Activated T-cell treated with anti-CD3 and anti-CD28 coated beads, Interleukin-2, amount 50 U/mL, for 1 hour (primary cell): Measurements from ENCODE around the gene PIP4K2B.
"Not testable (repeated sequence)": the region's sequence is repeated elsewhere in the genome, so short reads cannot be mapped to it uniquely, and the experiment has no call there.

Experiments used
- DNase-seq: peaks from one replicate; pipeline ENCODE4 v3.0.0-alpha.2; 2020

PIP4K2B gene

DNA sequence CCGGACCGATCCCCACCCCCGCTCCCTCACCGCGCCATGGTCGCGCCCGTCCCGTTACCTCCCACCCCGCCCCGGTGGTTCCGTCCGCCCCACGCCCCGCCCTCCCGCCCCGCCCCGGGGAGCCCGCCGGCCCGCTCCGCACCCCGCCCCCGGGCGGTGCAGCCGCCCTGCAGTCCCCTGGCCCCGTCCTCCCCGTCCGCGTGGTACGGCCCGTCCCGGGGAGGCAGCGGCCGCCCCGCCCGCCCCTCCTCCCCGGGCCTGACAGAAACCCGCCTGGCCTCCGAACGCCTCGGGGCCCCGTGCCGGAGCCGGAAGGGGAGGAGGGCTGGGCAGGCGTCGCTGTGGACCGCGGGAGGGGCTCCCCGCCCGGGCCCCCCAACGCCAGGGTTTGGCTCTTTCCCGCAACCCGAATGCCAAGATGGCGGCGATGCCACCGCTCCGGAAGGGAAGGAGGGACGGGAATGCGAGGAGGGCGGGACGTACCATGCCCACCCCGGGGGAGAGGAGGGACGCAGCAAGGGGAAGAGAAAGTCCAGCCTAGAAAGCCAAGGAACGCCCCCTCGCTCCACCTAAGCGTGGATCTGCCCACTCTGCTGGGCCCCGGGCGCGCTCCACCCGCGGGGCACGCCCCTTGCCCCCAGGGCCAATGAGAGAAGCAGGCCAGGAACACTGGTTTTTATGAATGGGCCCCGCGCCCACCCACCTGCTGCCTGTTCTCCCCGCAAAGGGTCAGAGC is at the start of gene PIP4K2B:
Gene PIP4K2B, minus strand, starts transcription at position 56 of the 736 bp plus-strand sequence. CDS start 132 bp downstream, outside the sequence.
- peak; percentile 88 for DNase-seq

DNA sequence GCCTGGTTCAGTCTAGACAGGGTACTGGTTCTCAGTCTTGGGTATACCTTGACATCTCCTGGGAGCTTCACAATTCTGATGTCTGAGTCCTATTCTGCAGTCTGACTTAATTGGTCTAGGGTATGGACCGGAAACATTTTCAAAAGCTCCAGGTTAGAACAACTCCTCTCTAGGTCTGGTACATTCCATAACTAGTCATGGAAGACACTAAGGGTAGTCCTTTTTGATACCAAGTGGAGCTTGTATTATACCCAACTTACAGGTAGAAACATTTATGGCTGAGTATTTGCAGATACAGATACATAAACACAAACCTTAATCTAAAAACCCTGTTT is 49.2 kb upstream of the PIP4K2B start:
- DNase-seq: no peak

DNA sequence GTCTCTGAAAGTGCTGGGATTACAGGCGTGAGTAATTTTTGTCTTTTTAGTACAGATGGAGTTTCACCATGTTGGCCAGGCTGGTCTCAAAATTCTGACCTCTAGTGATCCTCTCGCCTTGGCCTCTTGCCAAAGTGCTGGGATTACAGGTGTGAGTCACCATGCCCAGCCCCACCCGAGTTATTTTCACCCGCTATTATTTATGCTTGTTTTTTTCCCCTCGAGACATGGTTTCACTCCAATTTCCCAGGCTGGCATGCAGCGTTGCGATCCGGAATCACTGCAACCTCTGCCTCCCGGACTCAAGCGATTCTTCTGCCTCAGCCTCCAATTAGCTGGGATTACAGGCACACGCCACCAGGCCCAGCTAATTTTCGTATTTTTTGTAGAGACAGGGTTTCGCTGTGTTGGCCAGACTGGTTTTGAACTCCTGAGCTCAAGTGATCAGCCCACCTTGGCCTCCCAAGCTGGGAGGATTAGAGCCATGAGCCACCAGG is 45.0 kb upstream of the PIP4K2B start:
- DNase-seq: no peak

DNA sequence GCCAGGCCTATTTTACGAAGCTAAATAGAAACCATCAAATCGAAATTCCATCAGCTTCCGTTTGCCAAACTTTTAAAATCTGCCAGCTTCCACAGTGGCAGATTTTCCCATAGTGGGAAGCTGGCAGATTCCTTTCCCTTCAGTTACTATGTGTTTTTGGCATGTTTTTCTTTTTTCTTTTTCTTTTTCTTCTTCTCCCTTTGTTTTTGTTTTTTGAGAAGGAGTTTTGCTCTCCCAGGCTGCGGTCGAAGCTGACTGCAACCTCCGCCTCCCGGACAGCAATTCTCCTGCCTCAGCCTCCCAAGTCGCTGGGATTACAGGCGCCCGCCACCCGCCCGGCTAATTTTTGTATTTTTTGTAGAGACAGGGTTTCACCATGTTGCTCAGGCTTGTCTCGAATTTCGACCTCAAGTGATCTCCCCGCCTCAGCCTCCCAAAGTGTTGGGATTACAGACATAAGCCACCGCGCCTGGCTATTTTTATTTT is 26.4 kb upstream of the PIP4K2B start:
- no peak for DNase-seq

DNA sequence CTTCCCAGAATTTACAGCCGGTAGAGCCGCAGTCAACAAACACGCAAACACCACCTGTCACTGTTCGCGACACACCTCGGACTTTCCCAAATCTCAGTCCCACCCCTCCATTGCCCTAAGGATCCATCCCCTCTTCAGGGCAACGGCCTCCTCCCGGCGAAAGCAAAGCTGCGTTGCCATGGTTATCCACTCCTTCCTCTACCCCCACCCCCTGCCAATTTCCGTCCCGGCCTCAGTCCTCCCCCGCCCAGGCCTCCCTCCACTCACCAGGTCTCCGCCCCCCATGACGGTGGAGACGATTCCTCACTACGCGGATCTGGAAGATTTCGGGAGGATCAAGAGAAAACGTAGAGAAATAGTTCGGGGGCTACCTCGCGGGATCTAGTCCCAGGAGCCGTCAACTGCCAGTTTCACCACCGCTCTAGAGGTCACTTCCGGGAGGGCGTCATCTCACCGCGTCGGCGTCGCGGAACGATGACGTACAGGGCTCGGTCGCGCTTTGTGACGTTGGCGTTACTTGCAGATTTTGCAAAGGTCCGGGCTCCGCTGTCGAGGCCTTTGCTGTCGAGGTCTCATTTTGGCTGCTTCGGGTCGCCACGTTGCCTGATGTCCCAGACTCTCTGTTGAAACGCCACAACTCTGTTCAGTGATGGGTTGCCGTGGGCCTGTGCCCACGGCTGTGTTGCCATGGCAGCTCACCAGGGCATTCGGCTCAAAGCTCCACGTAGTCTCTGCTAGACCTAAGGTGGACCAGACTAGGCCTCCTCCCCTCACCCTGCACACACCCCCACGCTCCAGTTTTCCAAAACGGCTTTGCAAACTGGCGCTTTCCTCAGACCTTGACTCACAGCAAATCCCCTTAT is 25.8 kb upstream of the PIP4K2B start, which contains the start of gene CWC25:
Gene CWC25, minus strand, starts transcription at position 423 of the 863 bp plus-strand sequence. Its CDS starts 138 bp downstream, at position 285.
- peak; percentile 99 for DNase-seq

DNA sequence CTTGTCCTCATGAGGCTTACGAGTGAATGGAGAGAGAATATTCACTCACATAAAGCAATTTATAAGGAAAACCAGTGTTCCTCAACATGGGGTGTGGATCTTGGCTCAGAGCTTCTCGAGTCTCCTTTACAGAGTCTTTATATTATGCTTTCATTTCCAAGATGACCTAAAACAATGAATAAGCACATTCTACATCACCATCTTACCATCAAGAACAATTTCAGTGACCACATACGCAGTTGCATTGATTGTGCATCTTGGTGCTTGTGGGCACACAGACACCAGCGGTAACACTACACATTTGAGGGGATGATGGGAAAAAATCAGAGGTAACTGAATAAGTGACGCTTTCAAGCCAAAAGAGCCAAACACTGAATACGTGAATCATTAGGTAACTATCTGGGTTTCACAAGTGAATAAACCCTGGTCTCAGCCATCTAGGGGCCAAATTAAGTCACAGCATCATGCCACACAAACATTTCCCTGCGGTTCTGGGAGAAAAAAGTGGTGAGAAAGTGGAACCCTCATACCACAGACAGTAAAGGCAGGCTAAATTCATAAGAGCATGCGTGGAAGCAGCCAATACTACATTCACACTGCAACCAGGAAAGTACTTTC is 16.3 kb upstream of the PIP4K2B start:
- DNase-seq: no peak

DNA sequence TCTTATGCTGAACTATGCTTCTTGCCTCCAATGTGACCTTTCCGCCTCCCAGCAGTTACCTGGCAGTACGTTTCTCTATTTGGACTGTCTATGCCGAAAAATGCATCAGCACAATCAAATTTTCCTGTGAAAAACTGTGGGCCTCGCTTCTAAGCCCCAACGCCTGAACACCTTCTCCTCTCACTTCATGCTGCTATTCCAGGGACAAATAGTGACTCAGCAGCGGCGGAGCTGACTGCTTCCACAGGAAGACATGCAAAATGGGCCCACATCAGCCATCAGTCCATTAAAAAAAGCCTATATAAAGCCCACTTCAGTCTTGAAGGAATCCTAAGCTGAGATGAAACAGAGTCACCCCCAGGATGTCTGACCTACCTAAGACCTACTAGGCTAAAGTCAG is 10.5 kb upstream of the PIP4K2B start:
- DNase-seq: no peak

DNA sequence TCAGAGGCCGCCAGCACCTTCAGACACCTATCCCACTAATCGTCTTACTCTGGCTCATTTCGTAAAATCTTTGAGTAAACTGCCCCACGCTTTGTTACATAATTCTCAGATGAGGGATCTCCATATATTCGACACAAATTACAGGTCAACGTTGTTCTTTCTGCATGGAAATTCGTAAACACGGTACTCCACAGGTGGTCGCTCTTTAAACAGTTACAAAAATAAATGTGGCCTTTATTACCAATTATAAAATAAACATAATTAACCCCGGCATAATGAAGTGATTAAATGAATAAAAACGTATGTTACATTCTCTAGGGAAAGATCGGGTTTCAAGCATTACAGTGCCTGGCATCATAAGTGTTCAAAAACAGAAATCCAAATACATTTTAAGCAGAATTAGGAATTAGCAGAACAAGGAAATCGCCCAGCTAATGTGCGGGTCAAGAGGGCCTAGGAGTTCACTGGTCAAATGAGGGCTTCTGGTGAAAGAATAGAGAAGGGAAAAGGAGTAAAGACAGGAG is 943 bp upstream of the PIP4K2B start:
- DNase-seq: no peak

DNA sequence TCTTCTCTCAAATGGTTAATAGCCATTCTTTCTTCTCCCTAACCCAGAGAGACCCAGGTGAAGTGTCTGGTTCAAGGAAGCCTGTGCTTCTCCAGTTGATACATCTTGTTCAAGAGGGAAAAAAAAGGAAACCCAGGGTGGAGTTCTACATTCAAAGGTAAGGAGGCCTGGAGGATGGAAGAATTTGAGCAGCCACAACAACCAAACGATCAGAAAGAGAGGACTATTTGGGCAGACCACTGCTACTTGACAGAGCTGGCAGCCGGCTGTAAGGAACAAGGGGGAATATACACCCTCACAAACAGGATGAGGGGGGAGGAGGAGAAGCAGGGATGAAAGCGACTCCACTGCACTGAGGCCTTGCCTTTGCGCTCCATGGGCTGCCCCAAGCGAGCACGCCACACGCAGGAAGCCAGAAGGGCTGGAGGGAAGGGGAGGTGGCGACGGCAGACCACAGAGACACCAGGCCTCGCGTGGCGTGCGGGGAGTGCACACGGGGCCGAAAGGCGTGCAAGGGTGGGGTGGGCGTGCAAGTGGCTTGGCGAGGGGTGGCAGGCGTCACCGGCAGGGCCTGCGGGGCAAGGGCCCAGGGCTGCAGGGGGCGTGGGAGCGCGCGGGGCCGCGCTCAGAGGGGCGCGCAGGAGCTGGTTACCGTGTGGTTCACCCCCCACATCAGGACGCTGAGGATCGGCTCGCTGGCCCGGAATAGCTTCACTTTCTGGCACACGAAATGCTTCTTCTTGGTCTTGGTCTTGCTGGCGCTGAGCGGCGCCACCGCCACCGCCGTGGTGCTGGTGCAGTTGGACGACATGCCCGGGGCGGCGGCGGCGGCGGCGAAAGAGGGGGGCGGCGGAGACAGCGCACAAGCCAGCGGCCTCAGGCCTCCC is 499 bp downstream of the PIP4K2B start:
- DNase-seq: no peak

DNA sequence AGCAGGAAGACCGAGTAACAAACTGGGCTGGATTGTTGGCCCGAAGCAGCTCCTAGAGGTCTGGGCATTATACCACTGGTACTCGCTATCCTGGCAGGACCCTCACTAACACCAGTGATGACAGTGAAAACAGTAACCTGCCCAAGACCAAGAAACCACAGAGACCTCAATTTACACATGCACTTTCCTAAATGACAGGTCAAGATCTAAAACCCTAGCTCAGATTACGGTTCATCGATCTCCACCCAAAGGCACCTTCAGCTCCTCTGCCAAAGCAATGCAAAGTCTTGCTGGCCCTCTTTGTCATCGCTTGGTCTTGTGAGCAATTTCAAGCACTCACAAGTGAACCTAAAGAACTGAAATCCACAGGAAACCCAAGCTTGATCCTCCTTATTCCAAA is 1.5 kb downstream of the PIP4K2B start:
- DNase-seq: no peak

DNA sequence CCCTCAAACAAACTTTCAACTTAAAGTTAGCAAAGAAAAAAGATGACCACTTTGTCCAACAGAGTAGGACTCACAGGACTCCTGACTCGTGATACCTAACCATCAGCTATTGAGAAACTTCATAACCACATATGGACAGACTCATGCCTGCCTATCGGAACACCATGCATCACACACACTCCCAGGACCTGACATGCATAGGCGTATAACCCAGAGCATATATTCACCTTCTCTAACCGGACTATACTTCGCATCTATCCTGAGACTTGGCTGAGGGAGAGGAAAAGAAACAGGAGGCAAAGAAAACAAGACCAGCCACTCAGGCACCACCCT is 2.2 kb downstream of the PIP4K2B start:
- DNase-seq: no peak

DNA sequence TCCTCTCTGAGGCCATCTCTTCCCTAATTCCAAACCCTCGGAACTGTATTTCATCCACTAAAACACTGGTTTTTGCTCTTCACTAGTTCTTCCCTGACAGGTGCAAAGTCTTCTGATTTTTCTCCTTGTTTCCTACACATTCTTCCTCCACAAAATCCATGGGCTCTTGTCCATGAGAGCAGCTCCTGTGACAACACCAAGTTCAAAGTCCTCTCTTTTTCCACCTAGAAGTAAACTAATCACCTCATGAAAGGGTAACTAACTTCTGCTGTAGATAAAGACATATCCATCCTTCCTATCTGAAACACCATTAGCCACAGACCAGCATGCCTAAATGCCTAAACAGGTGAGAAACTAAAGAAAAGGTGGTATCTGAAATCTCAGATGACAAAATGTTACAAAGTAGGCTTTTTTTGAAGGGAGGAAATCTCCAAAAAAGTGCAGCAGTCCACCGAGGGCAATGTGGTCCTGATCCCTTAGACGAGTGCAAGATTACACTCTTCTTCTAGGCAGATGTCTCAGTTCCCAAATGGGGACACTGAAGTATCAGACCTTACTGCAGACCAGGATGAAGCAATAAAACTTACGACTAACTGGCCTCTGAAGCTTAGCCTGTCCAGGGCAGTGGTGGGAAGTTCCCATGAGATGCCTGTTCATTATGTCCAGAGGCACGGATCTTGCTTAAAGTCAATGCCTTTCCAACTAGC is 2.8 kb downstream of the PIP4K2B start:
- DNase-seq: no peak

DNA sequence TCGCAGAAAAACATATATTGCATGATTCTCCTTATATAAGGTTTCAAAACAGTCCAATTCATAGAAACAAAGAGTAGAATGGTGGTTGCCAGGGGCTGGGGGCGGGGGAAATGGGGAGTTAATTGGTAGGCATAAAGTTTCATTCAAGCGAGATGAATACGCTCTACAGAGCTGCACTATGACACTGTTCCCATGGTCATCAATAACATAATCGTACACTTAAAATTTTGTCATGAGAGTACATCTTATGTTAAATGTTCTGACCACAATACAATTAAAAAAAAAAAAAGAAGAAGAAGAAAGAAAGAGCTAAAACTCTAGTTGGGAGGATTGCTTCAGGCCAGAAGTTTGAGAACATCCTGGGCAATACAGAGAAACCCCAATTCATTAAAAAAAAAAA is 5.1 kb downstream of the PIP4K2B start:
- DNase-seq: no peak

DNA sequence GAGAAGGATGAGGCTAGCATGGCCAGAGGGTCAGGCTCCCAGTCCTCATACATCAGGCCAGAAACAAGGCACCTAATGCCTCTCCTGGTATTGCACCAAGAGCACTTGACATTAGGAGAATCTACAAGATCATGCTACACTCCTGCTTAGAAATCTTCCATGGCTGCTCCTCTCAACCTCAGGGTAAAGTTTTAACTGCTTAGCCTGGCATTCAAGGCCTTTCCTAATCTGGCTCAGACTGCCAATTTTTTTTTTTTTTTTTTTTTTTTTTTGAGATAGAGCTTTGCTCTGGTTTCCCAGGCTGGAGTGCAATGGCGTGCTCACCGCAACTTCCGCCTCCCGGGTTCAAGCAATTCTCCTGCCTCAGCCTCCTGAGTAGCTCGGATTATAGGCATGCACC is 8.2 kb downstream of the PIP4K2B start:
- DNase-seq: no peak

DNA sequence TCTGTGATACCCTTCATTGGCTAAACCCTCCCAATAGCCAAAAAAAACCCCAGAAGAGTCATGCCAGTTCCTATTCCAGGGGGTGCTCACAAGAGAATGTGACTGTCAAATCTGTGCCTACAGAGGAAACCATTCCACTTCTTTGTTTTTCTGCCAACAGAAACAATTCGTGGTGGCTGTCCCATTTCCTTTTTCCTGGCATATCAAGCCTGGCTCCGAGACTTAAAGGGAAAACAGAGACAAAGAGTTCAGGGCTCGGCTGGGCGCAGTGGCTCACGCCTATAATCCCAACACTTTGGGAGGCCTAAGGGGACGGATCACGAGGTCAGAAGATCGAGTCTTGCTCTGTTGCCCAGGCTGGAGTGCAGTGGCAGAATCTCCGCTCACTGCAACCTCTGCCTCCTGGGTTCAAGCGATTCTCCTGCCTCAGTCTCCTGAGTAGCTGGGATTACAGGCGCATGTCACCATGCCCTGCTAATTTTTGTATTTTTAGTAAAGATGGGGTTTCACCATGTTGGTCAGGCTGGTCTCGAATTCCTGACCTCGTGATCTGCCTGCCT is 9.1 kb downstream of the PIP4K2B start:
- DNase-seq: not testable (repeated sequence)

DNA sequence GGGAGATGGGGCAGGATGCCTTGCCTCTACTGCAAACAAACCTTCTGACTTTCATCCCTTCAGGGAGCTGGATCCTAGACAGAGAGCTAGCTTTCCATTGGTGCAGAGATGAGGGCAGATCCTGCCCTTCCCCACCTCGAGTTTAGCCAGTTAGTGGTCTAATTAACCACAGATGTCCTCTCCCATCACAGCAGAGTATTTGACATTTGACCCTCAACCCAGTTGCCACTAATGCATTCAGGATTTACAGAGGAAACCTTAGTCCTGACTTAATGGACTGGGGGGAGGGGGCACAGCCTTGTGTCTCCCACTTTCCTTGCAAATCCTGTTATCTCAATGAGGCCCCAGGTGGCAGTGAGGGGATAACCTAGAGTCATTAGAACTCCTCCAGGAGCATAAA is 10.2 kb downstream of the PIP4K2B start:
- no peak for DNase-seq

DNA sequence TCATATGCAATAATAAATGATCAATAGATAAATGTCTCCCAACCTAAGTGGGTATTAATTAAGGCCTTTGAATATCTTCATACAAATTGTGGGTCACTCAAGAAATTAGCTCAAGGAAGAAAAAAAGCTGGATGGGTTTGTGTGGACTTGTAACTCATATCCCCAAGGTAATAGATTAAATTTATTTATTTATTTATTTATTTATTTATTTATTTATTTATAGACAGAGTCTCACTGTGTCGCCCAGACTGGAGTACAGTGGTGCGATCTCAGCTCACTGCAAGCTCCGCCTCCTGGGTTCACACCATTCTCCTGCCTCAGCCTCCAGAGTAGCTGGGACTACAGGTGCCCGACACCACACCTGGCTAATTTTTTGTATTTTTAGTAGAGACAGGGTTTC is 11.4 kb downstream of the PIP4K2B start:
- DNase-seq: not testable (repeated sequence)

DNA sequence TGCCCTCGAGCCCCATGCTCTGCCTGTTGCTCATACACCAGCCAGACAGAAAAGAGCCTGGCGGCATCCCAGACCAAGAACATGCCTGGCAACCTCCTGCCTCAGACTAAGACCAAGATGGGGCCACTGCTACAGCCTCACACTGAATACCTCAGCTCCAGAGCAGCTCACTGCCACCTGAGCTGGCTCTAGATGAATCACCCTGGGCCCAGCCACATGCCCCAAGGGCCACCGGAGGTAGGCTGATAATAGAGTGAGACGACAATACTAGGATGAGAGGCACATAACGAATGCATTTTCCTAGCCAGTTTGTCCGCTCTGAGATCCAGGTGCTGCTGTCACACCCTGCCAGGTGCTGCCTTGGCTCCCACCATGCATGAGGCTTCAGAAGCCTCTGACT is 13.0 kb downstream of the PIP4K2B start:
- DNase-seq: no peak

DNA sequence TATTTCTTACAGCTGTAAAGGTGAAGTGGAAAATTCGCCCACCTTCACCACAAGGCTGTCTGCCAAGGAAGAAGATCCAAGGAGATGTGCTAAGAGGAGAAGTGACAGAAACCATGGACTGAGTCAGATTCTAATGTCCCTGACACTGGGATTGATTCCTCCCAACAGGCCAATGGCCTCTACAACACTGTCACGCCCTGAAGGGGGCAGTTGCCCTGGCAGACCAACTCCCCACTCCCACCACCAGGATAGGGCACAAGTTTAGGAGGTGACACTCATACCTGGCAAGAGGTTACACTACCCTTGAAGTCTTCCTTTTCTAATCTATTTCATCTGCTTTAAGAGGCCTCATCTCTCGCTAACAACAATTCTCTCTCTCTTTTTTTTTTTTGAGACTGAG is 16.1 kb downstream of the PIP4K2B start:
- DNase-seq: no peak

DNA sequence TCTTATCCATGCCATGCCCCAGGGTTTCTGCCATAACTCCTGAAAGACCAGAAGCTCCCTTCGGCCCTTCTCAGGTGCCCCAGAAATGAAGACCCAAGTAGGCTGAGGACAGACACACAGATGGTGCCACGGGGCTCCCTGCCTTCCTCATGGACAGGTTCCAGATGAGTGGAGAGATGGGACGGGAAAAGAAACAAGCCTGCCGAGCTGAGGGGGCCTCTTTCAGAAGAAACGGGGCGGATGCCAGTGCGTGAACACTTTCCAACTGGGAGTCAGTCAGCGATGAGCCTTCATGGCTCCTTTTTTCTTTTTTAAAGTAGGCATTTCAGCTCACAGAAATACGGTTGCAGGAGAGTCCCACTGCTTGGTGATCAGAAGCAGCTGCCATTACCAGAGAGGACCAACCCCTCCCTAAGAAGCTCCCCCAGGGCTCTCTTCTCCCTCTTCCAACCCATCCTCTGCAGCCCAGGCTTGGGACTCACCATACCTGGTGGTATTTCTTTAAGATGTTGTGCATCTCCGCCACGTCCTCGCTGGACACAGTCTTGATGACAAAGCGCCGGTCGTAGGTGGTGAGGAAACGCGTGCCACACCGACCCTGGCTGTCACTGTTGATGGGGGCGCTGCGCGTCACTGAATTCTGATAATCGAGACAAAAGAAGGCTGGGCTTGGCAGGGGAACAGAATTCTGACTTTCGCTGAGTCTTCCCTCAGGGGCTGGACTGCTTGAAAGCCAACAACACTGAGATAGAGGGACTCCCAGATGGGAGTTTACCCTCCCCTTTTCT is 19.2 kb downstream of the PIP4K2B start:
- no peak for DNase-seq
